ENCODE data around the gene SLC7A9.

DNA sequence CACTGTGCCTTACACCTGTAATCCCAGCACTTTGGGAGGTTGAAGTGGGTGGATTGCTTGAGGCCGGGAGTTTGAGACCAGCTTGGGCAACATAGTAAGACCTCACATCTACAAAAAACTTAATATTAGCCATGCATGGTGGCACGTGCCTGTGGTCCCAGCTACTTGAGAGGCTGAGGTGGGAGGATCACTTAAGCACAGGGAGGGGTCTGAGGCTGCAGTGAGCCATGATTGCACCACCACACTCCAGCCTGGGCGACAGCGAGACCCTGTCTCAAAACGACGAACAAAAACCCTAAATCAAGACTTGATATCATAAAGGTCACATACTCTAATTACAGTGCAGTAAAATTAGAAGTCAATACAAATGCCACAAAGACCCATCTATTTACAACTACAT is 17.4 kb downstream of the SLC7A9 start:
- TF ChIP-seq, protein P1, sequence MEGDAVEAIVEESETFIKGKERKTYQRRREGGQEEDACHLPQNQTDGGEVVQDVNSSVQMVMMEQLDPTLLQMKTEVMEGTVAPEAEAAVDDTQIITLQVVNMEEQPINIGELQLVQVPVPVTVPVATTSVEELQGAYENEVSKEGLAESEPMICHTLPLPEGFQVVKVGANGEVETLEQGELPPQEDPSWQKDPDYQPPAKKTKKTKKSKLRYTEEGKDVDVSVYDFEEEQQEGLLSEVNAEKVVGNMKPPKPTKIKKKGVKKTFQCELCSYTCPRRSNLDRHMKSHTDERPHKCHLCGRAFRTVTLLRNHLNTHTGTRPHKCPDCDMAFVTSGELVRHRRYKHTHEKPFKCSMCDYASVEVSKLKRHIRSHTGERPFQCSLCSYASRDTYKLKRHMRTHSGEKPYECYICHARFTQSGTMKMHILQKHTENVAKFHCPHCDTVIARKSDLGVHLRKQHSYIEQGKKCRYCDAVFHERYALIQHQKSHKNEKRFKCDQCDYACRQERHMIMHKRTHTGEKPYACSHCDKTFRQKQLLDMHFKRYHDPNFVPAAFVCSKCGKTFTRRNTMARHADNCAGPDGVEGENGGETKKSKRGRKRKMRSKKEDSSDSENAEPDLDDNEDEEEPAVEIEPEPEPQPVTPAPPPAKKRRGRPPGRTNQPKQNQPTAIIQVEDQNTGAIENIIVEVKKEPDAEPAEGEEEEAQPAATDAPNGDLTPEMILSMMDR (IDR thresholded peaks at IDR 0.05; ENCODE audit: poor library complexity, severe bottlenecking): no peak
- TF ChIP-seq EZH2 (IDR thresholded peaks at IDR 0.05; ENCODE audit: borderline replicate concordance, insufficient read depth, low read length, poor library complexity, severe bottlenecking): no peak

Measured in neural cell (in vitro differentiated cells).